NCI-H226 (cell line): Measurements from ENCODE around the gene RNF26.
A peak's percentile ranks its signal among the peaks of the same experiment; 100 is the strongest.

Source experiments
- DNase-seq: peaks from one replicate; pipeline ENCODE4 v3.0.0-alpha.2; 2015

The RNF26 gene

GRCh38 chr11:119356349-119357031 is 22.2 kb downstream of the RNF26 start:
- peak; percentile 50 for DNase-seq

- no peak for DNase-seq
Measured at GRCh38 chr11:119357074-119357473, 22.7 kb downstream of the RNF26 start.

GRCh38 chr11:119359365-119360214 is 25.3 kb downstream of the RNF26 start:
- no peak for DNase-seq

GRCh38 chr11:119361056-119361787 is 26.9 kb downstream of the RNF26 start:
- peak; percentile 97 for DNase-seq

GRCh38 chr11:119361941-119362725 is 27.8 kb downstream of the RNF26 start:
- DNase-seq = no peak

- DNase-seq = no peak
Measured at GRCh38 chr11:119362741-119363080, 28.4 kb downstream of the RNF26 start.

- no peak for DNase-seq
Measured at GRCh38 chr11:119363081-119363850, 28.9 kb downstream of the RNF26 start.

- no peak for DNase-seq
Measured at GRCh38 chr11:119363851-119364590, 29.7 kb downstream of the RNF26 start.

- no peak for DNase-seq
Measured at GRCh38 chr11:119365071-119365591, 30.8 kb downstream of the RNF26 start.

GRCh38 chr11:119366690-119367620 is 32.6 kb downstream of the RNF26 start:
- no peak for DNase-seq

GRCh38 chr11:119367661-119368120 is 33.4 kb downstream of the RNF26 start:
- DNase-seq = peak; percentile 78

GRCh38 chr11:119368121-119369034 is 34.1 kb downstream of the RNF26 start:
- peak; percentile 64 for DNase-seq

GRCh38 chr11:119369132-119369925 is 35.0 kb downstream of the RNF26 start:
- DNase-seq = no peak

- DNase-seq = no peak
Measured at GRCh38 chr11:119370486-119371046, 36.2 kb downstream of the RNF26 start.

- DNase-seq = no peak
Measured at GRCh38 chr11:119371067-119371601, 36.8 kb downstream of the RNF26 start.

GRCh38 chr11:119371778-119372182 is 37.5 kb downstream of the RNF26 start:
- no peak for DNase-seq
